Anterior cingulate cortex (tissue), 58 donors: Measurements from ENCODE around the gene KIF5A.

Experiments
- DNase-seq, 58 donors: peaks; one replicate each; lab custom pipeline; 2025; lab: John Stamatoyannopoulos, UW

KIF5A gene

DNA sequence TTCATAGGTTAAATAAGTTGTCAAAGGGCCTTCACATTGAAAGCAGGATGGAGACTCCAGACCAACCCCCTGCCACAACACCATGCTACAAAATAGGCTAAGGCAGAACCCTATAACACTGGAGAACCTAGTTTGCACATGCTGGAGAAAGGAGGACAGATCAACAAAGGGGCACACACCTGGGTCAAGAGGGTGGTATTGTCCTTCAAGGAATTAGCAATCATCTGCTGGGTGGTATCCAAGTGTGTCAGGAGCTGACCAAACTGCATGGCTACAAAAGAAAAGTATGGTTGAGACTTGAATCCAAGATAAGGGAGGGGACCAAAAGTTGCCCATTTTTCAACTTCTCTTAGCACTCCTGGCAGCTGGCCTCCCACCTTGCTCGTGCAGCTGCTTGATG lies 18.0 kb upstream of the KIF5A start:
- no peak for DNase-seq

DNA sequence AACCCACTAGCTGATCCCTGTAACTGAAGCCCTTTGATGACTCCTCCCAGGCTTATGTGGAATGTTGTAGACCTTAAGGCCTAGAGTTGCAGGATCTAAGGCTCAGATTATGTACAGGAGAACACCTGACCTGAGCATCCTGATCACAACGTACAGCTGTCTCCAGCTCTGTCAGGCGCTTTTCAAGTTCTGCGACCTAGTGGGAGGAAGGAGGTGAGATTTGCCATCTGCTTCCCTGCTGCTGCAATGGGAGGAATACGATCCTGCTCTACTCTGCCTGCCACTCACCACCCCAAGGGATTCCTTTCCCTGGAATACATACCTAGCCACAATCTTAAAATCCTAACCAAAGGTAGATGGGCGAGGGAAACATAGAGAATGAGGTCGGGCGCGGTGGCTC lies 16.7 kb upstream of the KIF5A start:
- no peak for DNase-seq

DNA sequence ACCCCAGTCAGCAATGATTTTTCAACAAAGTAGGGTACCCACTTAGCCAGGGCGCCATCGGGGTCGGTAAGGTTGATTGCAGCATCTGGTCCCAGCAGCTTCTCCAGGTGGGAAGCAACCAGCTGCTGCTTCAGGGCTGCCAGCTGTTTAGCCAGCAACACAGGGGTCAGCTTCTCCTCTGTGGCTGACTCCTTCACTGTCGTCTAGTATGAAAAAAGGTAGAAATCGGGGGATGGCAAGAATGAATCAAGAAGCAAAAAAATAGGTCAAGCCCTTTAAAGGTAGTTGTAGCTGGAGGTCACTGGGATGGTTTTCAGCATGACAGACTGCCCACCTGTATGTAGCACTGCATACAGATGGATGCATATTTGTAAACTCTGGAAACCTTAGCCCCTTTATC lies 15.6 kb upstream of the KIF5A start:
- no peak for DNase-seq

DNA sequence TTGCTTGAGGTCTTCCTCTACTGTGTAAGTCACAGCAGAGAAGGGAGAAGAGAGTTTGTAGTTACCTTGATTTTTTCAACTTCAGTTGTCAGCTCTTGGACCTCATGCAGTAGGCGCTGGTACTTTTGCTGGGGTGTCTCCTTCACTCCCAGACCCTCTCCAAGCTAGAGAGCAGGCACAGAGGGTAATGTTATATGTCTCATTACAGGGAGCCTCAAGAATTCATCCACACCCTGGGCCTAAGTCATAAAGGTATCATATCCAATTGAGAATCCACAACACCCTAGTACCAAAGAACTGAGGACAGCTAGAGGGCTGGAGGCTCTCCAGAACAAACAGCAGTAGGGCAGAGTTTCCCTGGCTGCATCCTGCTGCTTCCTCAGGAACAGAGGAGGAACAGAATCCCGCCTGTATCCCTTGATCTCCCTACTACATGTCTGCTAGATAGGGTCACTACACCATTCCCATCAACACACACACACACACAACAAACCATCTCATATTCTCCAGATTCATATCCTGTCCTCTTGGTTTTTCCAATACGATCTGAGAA lies 14.8 kb upstream of the KIF5A start:
- no peak for DNase-seq

DNA sequence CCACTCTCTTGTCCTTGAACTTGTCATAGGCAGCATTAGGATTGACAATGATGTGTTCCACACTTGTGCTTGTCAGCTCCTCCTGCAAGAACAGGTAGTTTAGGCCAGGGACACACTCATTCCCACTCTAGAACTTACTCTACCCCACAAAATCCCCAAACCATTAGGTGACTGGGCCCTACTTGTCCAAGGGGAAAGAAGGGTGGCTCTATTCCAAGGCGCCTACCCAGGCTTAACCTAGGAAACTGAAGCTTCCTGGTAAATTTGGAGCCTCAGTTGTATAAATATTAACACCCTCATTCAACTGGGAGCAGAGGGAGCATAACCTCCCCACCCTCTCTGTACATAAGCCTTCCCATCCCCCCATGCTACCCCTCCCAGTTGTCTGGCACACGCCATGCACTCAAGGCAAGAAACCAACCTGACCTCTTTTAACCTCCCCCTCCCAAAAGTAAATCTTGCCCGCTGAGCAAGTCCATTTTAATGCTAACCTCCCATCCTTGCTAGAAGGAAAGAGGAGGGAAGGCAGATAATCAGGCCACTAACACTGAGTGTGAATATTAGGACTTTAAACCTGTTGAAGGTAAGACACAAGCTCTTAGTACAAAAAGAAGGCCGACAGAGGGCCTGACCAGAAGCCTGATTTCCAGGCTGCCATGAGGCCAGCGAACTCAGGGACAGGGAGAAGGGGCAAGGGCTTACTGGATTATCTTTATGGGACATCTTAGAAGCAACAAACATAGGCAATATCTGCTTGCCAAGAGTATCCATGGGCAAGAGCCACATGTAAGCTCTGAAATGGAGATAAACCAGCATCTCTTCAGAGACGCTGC lies 13.9 kb upstream of the KIF5A start:
- no peak for DNase-seq

DNA sequence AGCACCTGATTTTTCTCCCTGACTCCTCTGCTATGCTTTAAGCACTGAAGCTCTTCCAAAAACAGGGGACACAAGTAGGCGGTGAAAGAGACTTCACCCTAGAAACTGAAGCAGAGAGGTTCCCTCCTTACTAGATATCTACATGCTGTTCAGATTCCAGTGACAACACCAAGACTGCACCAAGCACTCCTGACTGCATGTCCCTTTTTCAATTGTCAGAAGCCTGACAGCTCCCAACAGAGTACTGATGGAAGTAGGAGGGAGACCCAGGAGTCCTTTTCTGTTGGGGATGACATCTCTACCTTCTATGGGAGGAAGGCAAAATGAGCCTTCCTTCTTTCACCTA lies 13.3 kb upstream of the KIF5A start:
- DNase-seq: no peak

DNA sequence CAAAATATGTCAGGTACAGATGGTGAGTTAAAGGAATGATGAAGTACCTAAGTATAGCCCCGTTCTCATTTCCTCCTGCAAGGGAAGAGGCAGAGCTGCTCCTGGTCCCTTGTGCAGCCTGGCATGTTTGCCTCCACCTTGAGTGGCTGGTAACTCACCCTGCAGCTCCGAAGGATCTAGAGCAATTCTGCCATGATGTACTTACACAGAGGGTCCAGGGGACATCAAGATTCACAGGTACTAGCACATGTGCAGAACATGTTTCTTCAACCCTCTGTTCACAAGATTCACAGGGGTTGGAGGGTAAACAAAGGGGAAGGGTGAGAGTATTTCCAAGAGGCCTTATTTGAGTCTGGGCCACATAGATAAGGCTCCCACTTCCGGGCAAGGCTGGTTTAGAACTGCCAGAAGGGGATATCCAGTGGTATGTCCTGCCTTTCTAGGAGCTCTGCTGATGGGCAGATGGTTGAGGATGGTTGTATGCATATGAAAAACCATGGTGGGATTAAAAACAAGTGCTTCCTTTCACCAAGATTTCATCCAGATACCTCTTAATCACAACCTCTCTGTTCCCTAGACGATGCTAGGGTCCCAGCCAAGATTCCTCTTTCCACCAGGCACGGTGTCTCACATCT lies 10.6 kb upstream of the KIF5A start:
- no peak for DNase-seq

DNA sequence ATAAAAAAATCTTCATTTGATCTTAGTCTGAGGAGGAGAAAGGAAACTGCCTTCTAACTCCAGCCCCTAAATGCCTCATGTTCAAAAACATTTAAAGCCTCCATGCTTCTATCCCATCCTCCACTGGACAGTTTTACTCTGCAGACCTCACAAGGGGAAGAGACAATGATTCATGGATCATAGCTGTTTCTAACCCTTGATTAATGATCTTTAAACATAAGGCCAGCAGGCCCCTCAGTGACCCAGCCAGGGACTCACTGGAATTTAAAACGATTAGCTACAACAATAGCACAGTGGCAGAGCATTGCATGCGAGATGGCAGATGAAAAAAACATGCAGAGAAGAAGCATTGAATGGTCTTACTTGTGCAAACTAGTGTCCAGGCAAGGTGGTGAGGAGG lies 8.8 kb upstream of the KIF5A start:
- no peak for DNase-seq

DNA sequence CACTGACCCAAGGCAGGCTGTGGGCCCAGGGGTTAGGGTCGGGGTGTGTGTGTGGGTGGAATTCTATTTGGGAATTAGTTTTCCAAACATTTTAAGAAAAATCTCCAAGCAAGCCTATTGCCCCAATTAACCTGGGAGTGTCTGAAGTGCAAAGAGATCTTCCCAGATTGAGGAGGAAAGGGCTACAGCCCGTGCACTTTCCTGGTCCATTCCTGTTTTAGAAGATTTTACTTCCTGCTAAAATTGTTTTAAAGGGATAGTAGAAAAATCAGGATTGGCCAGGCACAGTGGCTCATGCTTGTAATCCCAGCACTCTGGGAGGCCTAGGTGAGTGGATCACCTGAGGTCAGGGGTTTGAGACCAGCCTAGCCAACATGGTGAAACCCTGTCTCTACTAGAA lies 8.1 kb upstream of the KIF5A start:
- no peak for DNase-seq

DNA sequence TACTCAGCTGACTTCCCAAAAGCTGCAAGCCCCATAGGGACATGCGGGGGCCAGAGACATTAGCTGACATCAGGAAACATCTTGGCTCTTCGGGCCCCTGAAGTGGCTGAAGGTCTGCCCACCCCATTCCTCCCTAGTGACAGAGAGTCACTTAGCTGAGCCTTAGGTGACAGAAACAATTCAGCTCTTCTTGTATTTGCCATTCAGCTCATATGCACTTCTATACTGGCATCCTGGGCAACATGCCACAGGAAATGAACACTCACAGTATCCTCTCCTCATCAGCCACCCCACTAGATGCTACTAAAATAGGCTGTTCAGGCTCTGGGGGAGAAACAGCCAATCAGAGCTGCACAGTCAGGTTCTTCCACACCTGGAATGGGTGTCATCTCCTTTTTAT lies 6.3 kb upstream of the KIF5A start:
- DNase-seq: peak in 26 of 58 donors; percentile 8 to 61 (median 18)

DNA sequence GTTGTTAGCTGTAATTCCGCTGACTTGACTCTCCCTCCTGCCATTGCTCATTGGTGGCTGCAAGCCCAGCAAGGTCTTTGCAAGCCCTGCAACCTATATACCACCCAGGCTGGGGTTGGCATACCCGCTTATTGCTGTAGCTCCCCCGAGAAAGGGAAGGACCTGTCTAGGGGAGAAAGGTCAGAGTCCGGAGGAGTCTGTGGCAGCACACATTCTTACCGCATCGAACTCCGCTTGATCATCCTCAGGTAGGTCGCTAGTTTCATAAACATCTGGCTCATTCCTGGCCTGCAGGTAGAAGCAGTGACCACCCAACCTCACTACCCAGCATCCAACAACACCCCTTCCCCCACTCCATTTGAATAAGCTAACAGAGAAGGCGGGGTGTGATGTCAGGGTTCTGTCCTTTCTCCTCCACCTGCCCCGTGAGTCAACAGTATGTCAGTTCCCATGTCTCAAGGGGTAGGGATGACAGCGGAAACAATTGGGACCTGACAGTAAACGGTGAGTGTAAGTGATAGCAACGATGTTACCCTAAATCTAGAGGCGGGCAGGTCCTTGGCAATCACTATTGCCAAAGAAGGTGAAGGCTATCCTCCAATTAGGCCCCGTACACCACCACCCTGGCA lies 3.9 kb upstream of the KIF5A start:
- DNase-seq: no peak

DNA sequence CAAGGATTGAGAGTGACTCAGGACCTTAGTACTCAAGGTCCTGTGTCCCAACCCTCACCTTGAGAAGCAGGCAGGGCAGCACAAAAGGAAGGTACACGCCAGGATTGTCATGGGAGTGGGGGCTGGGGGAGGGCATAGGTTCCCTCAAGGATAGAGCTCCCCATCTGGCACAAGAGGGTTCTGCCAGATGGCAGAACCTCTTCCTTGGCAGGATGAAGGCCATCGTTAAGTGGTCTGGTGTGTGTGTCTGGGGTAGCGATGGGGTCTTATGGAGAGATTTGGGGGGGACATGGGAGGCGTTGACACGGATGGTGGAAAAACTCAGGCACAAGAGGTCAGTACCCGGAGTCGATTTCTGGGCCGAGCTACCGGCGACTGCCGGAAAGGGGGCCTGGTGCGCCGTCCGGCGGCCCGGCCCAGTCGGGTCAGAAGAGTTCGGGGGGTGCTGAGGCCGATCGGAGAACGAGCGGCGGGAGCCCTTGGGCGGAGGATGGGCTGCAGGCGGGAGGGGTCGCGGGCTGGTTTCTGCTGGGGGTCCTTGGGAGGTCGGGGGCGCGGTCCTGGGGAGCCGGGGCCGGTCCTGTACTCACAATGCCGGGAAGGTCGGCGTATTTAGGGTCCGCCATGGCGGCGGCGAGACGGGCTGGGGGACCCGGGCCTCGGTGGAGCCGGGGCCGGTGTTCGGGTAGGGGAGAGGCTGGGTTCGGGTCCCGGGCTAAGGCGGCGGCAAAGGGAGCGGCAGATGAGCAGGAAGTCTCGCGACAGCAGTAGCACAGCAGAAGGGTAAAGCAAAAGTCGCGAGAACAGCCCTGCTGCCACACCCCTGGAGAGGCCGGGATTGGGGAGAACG lies 3.2 kb upstream of the KIF5A start, which contains the start of gene DCTN2:
Gene DCTN2, minus strand, starts transcription at position 755 of the 850 bp plus-strand sequence. Its CDS starts 129 bp downstream, at position 626.
- DNase-seq: peak; percentile 50 to 98 (median 93)

DNA sequence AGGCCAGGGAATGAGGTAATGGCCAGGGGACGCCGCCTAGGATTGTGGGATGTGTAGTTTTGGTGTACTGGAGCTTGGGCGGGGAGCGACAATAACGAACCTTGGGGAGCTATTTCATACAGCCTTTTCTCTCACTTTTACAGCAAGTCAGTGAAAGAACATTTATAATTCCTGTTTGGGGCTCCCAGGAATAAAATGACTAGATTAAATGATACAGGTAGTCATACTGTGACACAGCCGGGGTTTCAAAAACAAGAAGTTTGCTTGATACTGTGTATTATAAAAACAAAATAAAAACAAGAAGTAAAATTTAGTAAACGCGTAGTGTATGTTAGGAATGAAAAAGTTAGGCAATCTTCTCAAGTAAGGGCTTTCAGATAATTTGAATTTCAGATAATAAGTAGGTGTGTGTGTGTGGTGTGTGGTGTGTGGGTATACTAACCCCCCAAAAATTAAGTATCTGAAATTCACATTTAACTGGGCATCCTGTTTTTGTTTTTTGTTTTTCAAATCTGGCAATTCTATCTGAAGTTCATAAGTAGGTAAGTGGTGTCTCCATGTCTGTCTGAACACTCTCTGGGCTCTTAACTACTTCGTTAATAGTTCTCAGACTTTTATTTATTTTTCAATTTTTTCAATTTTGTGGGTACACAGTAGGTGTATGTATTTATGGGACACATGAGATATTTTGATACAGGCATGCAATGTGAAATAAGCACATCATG lies 2.4 kb upstream of the KIF5A start:
- DNase-seq: no peak

DNA sequence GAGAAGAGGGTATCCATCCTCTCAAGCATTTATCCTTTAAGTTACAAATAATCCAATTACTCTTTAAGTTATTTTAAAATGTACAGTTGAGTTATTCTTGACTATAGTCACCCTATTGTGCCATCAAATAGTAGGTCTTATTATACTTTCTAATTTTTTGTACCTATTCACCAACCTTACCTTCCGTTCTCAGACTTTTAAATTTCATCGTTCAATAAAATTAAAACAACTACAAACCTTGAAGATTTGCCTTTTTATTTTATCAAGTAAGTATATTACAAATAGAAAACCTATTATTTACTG lies 1.9 kb upstream of the KIF5A start:
- no peak for DNase-seq

DNA sequence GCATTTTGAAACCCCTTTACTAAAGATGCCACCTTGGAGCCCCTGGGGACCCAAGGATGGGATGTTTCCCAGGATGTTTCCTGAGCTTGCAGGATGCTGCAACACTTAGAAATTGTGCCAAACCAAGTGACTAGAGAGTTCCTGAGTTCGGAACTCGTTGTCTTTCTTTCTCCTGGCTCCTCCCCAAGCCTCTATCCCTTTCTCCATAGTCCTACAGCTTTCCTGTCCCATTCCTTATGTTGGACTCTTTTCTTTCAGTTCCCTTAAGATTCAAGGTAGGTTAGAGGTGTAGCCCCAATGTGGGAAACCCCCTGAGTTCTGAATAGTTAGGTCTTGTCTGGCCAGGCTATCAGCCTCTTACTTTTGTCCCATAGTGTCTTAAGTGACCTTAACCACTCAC lies 1.4 kb upstream of the KIF5A start:
- no peak for DNase-seq

DNA sequence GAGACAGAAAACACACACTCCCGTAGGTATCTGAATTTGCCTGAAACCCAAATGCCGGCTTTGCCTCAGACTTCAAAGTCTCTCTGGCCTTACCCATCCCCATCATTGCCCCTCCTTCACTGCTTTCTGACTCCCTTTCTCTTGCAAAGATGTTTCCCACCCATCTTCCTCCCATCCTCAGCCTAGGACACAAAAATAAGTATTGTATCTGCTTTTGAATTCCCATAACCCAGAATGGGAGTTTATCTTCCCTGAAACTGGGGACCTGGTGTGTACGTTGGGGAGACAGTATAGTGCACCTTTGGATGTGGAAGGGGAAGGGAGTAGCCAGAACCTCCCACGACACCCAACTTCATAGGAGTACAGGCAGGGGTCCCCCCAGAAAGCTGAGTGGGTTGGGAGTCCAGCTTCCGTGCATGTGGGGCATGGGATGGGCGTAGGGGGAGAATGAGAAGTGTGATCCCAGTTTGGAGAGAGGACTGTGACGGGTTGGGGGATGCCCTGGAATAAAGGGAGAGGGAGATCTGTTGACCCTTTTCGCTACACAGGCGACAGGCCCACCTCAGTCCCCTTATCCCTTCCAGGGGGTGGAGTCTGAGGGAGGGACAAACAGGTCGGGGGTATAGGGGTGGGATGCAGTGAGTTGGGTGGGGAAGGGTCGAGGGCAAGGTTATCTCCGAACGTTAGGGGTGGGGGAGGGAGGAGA lies 488 bp upstream of the KIF5A start:
- peak in 3 of 58 donors; percentile 1 to 61 (median 15) for DNase-seq

DNA sequence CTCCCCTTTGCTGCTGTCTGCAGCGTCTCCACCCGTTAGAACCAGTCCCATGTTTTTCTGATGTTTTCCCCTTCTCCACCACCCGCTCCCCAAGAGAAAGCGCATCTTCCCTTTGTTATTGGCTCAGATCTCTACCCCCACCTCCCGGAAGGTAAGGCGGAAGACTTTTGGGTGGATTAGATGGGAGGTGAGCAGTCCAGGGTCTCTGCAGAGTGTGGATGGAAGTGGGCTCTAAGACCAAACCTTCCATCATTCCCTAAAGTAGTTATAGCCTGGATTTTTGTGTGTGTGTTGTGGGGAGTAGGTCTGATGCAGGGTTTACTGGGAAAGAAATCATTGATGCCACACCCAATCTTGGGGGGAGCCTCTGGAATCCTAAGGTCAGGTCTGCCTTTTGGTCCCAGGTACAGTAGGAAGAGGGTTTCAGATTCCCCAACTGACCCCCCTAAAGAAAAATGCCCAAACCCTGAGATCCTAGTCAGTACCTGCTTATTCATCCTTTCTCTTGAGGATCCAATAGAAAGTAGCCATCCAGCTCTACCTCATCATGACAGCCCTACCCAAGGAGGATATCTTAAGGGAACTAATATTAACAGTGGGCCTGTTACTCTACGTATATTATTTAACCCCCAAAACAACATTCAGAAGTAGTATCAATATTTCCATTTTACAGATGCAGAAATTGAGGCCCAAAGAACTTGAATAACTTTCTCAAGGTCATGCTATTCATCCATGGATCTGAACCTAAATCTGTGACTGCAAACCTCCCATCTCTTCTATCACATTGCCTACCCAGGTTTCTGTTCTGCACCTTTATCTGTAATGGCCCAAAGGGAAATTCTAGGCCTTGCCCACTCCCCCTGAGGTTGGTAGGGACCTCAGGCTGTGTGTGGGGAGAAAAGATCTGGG lies 1.1 kb downstream of the KIF5A start:
- DNase-seq: peak in 1 of 58 donors; percentile 44

DNA sequence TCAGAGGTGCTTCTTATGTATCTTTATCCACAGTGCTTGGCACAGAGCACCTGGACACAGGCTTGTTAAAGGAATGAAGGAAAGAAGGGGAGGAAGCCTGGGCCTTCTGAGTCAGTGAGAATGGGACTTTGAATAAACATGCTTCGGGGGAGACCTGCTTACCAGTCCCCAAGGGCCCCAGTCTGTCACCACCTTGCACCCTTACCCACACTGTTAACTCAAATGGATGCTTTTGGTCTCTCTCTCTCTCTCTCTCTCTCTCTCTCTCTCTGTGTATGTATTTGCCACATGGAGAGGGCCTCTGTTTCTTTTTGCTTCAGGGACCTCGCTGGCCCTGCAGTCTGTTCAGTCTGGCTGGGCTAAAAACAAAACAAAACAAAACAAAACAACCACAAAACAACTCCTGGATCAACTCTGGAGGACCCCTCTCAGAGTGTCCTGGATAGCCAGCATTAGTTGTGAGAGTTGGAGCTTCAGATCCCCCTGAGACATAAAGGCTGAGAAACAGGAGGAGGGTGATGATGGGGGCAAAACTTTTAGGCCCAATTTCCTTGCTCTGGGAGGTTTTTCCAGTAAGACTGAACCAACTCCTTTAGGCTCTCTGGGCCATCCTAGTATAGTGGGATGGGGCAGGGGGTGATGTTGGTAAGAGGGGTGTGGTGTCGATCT lies 1.9 kb downstream of the KIF5A start:
- no peak for DNase-seq
